Ectodermal cell (in vitro differentiated cells): ENCODE measurements around the gene ZNF160.
"Not testable (repeated sequence)": the region's sequence is repeated elsewhere in the genome, so short reads cannot be mapped to it uniquely, and the experiment has no call there.

Experiments used
- H3K27ac ChIP-seq: 2 replicates; pipeline ENCODE4 v1.7.0; 2013; ENCODE audit warnings: mild to moderate bottlenecking, low read depth, low read length; ENCODE audit not compliant: insufficient read depth, poor library complexity, severe bottlenecking
- H3K27me3 ChIP-seq: 2 replicates; pipeline ENCODE4 v1.7.0; 2013; ENCODE audit warnings: mild to moderate bottlenecking, low read length; ENCODE audit not compliant: insufficient read depth, control insufficient read depth, poor library complexity, severe bottlenecking
- H3K36me3 ChIP-seq: one replicate; pipeline ENCODE4 v1.7.0; 2013; ENCODE audit warnings: low read length; ENCODE audit not compliant: control insufficient read depth, insufficient read depth
- H3K4me1 ChIP-seq: one replicate; pipeline ENCODE4 v1.7.0; 2013; ENCODE audit warnings: low read length; ENCODE audit not compliant: control insufficient read depth, insufficient read depth
- H3K4me3 ChIP-seq: 2 replicates; pipeline ENCODE4 v1.7.0; 2013; ENCODE audit warnings: low read depth, low read length, control low read depth; ENCODE audit not compliant: insufficient read depth
- H3K9me3 ChIP-seq: 2 replicates; pipeline ENCODE4 v1.7.0; 2013; ENCODE audit warnings: mild to moderate bottlenecking, low read length, moderate library complexity; ENCODE audit not compliant: control insufficient read depth
- WGBS, 2 experiments: methylation state at CpG; one replicate each; pipeline ENCODE4 v1.1.7; 2013; ENCODE audit warnings: missing lambda C conversion rate in 2 of 2; 5-methylcytosine and 5-hydroxymethylcytosine counted together

ZNF160 gene

DNA sequence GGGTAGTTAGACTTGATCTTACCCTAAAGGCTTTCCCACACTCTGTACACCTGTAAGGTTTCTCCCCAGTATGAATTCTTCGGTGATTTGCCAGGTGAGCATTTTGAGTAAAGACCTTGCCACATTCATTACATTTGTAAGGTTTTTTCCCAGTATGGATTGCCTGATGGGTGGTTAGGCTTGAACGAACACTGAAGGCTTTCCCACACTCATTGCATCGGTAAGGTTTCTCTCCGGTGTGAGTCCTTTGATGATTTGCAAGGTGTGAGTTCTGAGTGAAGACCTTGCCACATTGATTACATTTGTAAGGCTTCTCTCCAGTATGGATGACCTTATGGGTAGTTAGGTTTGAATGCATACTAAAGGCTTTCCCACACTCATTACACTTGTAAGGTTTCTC lies 35.0 kb downstream of the ZNF160 start:
- Histone ChIP-seq H3K27me3 (no peaks in the 10 kb centered on the region), H3K36me3 (peaks cover 63% of the 10 kb centered on the region), H3K9me3 (peaks cover 9% of the 10 kb centered on the region), H3K4me3 (no peak overlapping the region), H3K4me1 (no peaks in the 10 kb centered on the region), H3K27ac (no peak overlapping the region)
- 97 to 98% methylated on average over 4 of the region's 4 CpGs for WGBS, 2 experiments

DNA sequence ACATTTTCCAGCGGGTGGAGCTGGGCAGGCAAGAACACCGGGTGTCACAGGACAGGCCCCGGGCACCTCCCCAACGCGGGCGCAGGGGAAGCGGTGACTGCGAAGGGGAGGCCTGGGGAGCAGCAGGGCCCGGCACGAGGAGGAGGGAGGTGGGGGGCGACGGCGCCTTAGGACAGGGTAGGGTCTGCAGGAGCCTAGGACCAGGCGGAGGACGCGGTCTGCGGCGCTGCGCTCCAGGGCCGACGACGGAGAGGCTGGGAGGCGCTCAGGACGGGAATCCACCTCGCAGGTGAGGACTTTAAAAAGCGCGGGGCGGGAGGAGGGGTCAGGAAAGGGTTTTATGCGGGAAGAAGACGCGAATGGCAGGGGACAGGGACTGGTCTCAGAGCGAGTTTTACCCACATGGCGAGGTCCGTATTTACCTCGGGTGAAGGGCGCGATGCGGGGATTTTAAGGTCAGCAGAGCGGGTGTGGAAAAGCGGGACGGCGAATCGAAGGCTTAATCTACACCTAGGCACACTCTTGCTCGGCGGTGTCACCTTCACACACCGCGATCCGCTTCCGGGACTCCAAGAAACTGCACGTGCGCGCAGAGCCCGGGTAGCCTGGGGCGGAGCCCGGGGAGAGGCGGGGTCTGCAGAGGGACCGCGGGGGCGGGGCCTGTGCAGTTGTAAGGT lies 45.2 kb downstream of the ZNF160 start:
- H3K27ac ChIP-seq: no peak overlapping the region
- no peaks in the 10 kb centered on the region for H3K4me1 ChIP-seq
- H3K27me3 ChIP-seq: peaks cover 10% of the 10 kb centered on the region
- 45 to 50% methylated on average over 59 of the region's 59 CpGs for whole genome bisulfite sequencing, 2 experiments
- no peaks in the 10 kb centered on the region for H3K36me3 ChIP-seq
- H3K9me3 ChIP-seq: no peaks in the 10 kb centered on the region
- peak overlapping the region; percentile 19 for H3K4me3 ChIP-seq

DNA sequence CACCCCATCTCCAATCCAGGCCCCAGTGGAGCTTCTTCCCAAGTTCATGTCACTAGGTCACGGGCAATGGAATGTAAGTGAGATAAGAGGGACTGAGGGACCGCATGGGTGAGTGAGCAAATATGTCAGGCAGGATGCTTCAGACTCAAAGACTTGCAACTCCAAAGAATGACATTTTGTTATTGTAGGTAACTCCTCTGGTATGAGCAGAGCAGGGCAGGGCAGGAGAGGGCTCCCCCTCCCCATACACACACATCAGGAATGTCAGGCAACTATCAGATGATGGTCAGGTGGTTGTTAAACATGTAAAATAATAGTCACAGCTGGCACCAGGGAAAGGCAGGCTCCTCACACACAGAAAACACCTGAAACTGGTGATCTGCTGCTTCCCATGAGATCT lies 48.1 kb downstream of the ZNF160 start:
- Histone ChIP-seq H3K27ac (no peak overlapping the region), H3K4me3 (no peak overlapping the region), H3K36me3 (no peaks in the 10 kb centered on the region), H3K27me3 (peaks cover 10% of the 10 kb centered on the region), H3K9me3 (no peaks in the 10 kb centered on the region), H3K4me1 (no peaks in the 10 kb centered on the region)
- 74 to 87% methylated on average over 2 of the region's 2 CpGs for WGBS, 2 experiments

DNA sequence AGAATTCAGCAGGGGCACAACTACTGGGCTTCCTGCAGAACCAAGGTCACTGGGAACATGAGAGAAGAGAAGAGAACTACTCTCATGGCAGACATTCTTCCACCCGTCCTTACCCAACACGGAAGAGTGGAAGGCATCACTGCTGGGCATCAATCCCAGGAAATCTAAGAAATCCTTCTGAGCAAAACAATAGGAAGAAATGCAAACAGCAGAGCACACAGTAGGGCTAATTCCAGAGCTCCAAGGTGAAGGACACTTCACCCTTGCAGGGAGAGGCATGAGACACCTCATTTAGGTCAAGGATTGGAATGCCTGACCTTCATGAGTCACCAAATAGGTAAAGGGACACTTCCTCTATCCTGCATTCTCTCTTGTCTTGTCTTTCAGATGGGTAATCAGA lies 55.8 kb downstream of the ZNF160 start:
- H3K36me3 ChIP-seq: no peaks in the 10 kb centered on the region
- no peaks in the 10 kb centered on the region for H3K27me3 ChIP-seq
- no peaks in the 10 kb centered on the region for H3K9me3 ChIP-seq
- WGBS, 2 experiments: 84 to 92% methylated on average over 2 of the region's 2 CpGs
- H3K4me3 ChIP-seq: no peak overlapping the region
- H3K4me1 ChIP-seq: no peaks in the 10 kb centered on the region
- no peak overlapping the region for H3K27ac ChIP-seq

DNA sequence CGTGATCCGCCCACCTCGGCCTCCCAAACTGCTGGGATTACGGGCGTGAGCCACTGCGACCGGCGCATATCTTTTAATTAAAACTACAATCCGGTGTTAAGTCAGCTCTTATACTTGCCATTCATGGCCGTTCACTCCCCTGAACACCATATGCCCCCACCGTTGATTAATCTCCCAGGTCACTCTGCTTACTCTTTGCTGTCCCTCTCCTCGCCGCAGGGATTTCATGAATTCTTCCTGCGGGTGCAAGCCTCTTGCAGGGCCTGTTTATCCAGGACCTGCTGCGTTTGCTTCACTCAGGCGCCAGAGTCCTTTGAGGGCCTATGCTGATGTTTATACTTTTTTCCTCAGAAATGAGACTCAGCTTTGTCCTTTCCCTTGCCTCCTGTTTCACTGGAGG lies 57.7 kb downstream of the ZNF160 start:
- Histone ChIP-seq H3K27ac (no peak overlapping the region), H3K27me3 (no peaks in the 10 kb centered on the region), H3K4me1 (no peaks in the 10 kb centered on the region), H3K4me3 (no peak overlapping the region), H3K9me3 (no peaks in the 10 kb centered on the region), H3K36me3 (no peaks in the 10 kb centered on the region)
- WGBS, 2 experiments: 85 to 87% methylated on average over 16 of the region's 16 CpGs

DNA sequence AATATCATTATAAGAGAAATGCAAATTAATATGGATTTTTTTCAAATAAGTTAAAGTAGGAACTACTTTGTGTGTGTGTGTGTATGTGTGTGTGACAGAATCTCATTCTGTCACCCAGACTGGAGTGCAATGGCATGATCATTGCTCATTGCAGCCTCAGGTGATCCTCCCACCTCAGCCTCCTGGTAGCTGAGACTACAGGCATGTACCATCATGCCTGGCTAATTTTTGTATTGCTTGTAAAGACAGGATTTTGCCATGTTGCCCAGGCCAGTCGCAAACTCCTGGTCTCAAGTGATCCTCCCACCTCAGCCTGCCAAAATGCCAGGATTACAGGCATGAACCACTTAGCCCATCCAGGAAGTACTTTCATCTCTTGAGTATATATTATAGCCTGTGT lies 61.9 kb downstream of the ZNF160 start:
- no peaks in the 10 kb centered on the region for H3K9me3 ChIP-seq
- no peaks in the 10 kb centered on the region for H3K27me3 ChIP-seq
- H3K36me3 ChIP-seq: no peaks in the 10 kb centered on the region
- H3K4me3 ChIP-seq: no peak overlapping the region
- no peak overlapping the region for H3K27ac ChIP-seq
- H3K4me1 ChIP-seq: no peaks in the 10 kb centered on the region
- 71 to 86% methylated on average over 1 of the region's 1 CpG for WGBS, 2 experiments

DNA sequence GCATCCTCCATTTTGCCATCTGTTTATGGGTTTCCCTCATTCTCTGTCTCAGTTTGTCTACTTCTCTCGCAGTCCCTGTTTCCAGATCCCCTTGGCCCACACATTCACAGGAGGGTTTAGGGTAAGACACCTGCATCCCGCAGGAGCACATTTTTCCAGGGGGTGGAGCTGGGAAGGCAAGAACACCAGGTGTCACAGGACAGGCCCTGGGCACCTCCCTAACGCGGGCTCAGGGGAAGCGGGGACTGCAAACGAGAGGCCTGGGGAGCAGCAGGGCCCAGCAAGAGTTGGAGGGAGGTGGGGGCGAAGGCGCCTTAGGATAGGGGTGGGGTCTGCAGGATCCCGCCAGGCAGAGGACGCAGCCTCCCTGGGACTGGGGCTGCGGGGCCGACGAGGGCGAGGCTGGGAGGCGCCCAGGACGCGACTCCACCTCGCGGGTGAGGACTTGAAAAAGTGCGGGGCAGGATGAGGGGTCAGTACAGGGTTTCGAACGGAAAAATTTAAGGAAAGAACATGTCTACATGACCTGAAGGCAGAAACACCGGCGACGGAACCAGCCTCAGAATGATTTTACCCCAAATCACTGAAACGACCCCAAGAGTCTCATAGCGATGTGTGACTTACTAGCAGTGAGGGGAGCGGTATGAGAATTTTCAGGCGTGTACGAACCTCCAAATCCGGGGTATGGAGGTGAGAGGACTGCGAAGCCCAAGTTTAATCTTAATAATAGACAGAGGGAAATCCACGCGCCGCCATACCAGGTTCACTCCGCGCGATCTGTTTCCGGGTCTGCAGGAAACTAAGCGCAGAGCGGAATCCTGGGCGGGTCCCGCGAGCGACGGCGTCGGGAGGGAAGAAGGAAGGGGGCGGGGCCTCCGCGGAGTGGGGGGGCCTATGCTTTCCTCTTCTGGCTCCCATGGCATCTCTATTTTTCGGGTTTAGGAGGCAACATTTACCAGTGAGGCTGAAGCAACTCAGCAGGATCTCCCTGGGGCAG lies 65.8 kb downstream of the ZNF160 start:
- Histone ChIP-seq H3K4me3 (peak overlapping the region; percentile 45), H3K27me3 (no peaks in the 10 kb centered on the region), H3K9me3 (no peaks in the 10 kb centered on the region), H3K27ac (no peak overlapping the region), H3K36me3 (no peaks in the 10 kb centered on the region), H3K4me1 (no peaks in the 10 kb centered on the region)
- 35 to 41% methylated on average over 52 of the region's 52 CpGs for WGBS, 2 experiments

DNA sequence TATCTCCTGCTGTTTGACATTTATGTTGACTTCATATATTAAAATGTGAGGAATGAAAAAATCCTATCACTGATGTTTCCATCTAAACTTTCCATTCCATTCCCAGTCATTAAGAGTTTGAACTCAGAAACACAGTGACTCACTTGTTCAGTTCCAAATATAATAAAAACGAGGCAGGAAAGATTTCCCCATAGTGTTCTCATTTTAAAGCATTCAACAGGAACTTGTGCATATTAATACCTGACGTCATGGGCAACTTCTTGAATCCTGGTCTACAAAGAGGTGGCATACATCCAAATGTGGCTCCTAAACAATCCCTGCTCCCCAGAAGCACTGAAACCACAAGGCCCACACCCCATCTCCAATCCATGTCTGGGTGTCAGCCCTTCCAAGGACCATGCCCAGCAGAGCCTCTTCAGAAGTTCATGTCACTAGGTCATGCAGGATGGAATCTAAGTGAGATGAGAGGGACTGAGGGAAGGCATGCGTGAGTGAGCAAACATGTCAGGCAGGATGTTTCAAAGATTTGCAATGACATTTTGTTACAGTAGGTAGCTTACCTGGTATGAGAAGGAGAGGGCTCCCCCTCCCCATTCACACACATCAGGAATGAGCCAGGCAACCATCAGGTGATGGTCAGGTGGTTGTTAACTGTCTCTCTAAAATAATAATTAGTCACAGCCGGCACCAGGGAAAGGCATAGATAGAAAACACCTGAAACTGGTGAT lies 68.1 kb downstream of the ZNF160 start:
- H3K36me3 ChIP-seq: no peaks in the 10 kb centered on the region
- H3K27me3 ChIP-seq: no peaks in the 10 kb centered on the region
- 80 to 87% methylated on average over 4 of the region's 4 CpGs for WGBS, 2 experiments
- H3K4me1 ChIP-seq: no peaks in the 10 kb centered on the region
- H3K9me3 ChIP-seq: no peaks in the 10 kb centered on the region
- H3K4me3 ChIP-seq: no peak overlapping the region
- H3K27ac ChIP-seq: no peak overlapping the region

DNA sequence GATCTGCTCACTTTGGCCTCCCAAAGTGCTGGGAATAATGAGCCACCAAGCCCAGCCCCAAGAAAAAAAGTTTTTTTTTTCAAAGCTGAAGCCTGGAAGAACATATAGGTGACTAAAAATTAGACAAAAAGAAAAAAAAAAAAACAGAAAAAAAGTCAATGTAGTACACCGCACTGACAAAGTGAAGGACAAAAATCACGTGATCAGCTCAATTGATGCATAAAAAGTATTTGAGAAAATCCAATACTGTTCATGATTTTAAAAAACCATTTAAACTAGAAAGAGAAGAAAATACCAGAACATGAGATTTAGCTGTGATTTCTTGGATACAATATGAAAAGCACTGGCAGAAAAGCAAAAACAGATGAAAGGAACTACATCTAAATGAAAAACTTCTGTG lies 69.2 kb downstream of the ZNF160 start:
- no peaks in the 10 kb centered on the region for H3K4me1 ChIP-seq
- H3K36me3 ChIP-seq: no peaks in the 10 kb centered on the region
- H3K9me3 ChIP-seq: no peaks in the 10 kb centered on the region
- no peaks in the 10 kb centered on the region for H3K27me3 ChIP-seq
- WGBS, 2 experiments: 100% methylated on average over 2 of the region's 2 CpGs; no CpG with 5 or more reads in 1 of the 2 experiments
- H3K4me3 ChIP-seq: no peak overlapping the region
- no peak overlapping the region for H3K27ac ChIP-seq

DNA sequence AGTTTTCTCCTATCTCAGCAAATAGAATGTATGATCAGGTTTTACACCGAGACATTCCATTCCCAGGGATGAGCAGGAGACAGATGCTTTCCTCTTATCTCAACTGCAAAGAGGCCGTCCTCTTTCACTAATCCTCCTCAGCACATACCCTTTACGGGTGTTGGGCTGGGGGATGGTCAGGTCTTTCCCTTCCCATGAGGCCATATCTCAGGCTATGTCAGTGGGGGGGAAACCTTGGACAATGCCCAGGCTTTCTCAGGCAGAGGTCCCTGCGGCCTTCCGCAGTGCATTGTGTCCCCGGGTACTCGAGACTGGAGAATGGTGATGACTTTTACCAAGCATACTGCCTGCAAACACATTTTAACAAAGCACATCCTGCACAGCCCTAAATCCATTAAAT lies 74.9 kb downstream of the ZNF160 start:
- 32 to 38% methylated on average over 7 of the region's 7 CpGs for WGBS, 2 experiments
- not testable (repeated sequence) for H3K36me3 ChIP-seq, H3K4me1 ChIP-seq, H3K4me3 ChIP-seq, H3K9me3 ChIP-seq, H3K27me3 ChIP-seq
- H3K27ac ChIP-seq: peak overlapping the region; percentile 26
